Stimulated activated naive CD4-positive, alpha-beta T cell (primary cell): Measurements from ENCODE around the gene TAGLN2.

Experiments
- DNase-seq, 6 experiments: peaks; one replicate each; lab custom pipeline; 2025; lab: John Stamatoyannopoulos, UW

TAGLN2 gene

DNA sequence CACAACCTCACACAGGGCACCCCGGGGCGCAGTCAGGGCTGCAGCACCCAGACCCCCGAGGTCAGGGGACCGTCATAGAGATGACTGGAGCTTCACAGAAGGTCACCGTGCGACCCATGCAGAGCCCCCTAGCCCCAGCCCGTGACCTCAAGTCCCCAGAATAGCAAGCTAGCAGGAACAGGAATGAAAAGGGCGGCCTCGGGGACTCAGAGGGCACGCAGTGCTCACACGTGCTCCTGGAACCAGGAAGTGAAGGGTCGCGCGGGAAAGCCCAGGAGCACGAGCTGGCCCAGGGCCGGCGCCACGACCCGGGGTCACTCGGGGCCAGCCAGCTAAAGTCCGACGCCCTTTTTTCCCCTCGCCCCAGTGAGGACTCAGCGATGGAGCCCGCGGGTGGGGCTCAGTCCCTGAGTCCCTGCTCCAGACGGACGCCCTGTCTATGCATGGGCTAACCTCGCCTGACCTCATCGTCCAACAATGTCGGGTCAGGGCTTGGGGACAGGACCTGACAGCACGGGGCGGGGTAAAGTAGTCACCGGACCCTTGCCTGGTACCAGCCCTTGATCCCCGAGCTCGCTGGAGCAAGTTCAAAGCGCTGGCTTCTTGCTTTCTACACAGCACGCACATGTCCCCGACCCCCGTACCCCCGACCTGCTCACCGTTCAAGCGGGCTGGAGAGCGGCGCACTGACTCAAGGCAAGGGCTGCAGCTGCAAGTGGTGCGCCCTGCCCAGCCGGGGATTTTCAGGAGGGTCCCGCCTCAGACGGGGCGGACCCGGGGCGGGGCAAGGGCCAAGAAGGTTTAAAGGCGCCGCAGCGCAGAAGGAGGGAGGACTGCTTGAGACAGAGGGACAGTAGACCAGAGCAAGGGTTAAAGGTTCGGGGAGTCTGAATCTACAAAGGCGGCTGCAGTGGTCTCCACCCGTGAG is at the start of gene TAGLN2:
TAGLN2 (minus strand) TSS at position 717 of the 928 bp plus-strand sequence. CDS start 4,998 bp downstream, outside the sequence.
- peak; percentile 75 to 89 (median 84) for DNase-seq

DNA sequence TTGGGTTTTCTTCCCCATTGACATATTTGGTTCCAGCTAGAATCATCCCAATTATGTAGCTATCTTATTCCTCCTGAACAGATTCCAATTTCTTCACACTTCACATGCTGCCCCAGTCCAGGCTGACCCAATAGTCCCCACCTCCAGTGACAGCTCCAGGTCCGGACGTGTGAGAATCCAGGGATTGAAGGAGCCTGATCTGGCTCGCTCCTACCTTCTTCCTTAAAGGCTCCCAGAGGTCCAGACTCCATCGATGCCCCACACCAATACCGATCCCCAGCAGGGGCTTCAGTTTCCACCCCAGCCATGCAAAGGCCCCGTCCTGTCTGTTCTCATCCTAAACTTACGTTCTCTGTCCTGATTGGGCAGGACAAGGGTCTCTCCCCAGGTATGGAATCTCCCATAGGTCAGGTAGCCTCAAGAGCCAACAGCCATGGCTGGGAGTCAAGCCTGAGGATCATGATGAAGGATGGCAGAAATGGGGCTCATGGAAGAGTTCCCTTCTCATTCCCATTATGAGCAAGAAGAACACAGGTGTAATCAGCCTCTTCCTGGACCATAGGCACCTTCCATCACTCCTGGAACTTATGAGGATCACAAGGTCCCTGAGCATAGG is 49.2 kb upstream of the TAGLN2 start:
- no peak for DNase-seq

DNA sequence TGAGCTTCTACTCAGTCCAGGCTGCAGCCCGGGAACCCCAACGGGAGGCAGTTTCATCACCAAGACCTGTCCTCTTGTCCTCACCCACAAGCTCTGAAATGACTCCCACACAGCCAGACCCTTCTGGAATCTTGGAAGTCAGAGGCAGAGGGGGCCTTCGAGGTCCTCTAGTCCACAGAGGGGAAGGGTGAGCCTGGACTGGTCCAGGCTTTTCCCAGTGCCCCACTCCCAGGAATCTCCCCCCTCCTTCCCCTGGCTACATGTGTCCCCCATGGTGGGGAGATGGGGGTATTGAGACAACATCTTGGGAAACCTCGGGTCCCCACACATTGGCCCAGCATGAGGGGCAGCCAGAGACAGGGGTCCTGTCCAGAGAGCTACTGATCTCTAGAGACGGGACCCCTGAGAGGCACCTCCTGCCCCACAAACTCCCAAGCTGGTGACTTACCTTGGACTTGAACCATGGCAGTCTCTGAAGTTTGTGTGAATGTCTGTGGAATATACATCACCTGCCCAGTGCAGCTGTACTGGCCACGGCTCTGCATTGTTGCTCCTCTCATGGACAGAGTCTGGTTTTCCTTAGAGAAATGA is 48.1 kb upstream of the TAGLN2 start:
- DNase-seq: no peak

DNA sequence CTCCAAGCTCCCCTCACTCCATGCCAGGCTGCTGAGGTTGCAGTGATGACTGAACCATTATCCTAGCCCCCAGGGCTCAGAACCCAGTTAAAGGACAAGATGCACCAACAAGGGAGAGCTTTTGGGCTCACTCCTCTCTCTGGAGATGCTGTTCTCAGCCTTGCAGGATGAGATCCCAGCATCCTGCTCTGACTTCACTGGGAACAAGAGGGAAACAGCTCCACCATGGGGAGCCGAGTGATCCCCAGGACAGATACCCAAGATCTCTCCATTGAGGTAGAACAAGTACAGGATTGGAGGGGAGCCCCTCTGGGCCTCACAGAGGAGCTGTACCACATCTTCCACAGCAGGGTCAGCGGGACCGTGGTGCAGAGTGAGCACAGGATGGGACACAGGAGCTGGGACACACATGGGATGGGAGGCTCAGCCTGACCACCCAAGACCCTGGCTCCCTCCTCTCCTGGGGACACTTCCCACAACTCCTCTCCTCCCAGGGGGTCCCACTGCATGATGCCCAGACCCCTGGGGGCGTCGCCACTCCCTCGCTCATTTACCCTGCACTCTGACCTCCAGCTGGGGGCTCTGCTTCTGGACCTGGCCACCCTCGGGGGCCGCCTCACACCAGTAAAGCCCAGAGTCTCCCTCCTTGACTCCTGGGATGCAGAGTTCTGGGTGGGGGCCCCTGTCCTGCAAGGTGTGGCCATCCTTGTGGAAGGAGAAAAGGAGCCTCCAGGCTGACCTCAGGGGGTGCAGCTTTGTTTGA is 47.3 kb upstream of the TAGLN2 start:
- DNase-seq: no peak

DNA sequence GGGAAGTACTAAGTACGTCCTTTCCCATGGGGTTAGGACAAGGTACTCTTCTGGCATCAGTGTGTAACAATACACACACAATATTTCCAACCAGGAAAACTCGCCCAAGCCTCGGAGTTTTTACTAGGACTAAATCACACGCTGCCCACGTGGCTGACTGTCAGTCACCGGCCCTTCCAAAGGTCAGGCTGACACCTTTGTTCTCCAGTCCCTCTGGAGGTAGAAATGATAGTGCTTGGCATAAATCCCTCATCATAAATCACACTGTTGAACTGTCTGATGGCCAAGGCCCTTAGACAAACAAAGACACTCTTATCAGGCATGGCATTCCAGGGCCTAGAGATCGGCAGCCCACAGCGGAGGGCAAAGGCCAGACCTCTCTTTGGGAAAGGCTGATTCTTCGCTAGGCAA is 45.6 kb upstream of the TAGLN2 start:
- DNase-seq: no peak

DNA sequence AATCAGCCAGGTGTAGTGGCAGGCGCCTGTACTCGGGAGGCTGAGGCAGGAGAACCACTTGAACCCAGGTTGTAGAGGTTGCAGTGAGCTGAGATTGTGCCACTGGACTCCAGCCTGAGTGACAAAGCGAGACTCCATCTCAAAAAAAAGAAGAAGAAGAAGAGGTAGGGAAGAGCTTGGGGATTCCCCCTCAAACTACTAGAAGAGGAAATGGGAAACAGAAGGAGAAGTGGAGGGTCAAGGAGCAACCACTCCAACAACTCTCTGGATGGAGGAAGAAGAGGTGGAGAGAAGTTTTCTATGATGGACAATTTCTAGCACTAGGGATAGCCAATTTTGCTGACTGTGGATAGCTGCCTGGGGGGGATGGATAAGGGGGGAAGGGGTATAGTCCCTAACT is 43.6 kb upstream of the TAGLN2 start:
- no peak for DNase-seq

DNA sequence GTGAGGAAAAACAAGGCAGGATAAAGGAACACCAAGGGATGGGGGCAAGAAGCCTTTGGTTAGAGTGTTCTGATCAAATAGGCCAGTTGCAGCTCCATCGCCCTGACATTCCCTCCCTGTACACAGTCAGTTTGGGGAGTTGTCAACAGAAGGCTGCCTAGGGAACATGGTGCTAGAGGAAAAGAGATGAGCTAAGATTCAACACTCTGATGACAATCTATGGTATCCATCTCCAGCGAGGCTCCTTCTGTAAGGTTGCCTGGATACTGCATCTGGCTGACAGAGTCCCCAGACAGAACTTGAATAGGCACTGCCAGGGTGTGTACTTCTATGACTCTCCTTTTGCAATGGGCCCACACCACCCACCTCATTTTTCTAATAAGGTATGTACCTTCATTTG is 40.0 kb upstream of the TAGLN2 start:
- DNase-seq: no peak

DNA sequence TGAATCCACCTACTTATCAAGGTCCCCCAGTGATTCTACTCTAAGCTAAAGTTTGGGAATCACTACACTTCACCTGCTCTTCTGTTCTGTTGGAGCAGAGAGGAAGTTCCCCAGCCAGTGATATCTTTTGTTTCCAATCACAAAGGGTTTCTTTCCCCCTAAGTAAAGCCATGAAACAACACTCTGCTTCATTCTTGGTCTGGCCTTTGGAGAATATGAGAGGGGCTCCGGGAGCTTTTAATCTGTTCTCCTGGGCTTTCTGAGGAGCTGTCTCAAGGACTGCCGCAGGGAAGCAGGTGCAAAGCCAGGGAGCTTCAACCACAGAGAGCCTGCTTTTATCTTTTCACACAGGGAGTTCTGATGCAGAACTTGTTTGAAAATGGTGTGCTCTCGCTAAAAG is 38.8 kb upstream of the TAGLN2 start:
- DNase-seq: no peak

DNA sequence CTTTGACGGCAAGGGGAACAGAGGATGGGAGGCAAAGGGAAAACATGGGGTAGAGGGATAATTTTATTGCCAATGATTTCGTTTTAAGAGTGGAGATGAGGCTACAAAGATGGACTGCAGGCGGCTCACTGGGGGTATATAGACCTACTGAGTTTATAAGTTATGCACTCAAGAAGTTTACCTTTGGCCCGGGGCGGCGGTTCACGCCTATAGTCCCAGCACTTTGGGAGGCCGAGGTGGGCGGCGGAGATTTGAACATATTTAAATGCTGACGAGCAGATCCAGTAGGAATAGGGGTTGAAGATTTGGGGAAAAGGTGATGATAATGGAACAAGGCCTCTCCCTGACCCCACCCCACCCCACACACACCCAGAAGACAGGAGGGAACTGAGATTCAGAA is 36.9 kb upstream of the TAGLN2 start:
- no peak for DNase-seq

DNA sequence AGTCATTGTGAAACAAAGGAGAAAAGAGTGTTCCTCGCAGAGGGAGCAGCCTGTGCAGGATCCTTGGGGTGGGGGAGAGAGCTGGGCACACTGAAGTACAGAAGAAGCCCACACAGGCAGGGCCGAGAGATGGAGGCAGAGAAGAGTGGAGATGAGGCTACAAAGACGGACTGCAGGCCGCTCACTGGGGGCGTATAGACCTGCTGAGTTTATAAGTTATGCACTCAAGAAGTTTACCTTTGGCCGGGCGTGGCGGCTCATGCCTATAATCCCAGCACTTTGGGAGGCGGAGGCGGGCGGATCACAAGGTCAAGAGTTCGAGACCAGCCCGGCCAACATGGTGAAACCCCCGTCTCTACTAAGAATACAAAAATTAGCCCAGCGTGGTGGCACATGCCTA is 36.3 kb upstream of the TAGLN2 start:
- DNase-seq: no peak

DNA sequence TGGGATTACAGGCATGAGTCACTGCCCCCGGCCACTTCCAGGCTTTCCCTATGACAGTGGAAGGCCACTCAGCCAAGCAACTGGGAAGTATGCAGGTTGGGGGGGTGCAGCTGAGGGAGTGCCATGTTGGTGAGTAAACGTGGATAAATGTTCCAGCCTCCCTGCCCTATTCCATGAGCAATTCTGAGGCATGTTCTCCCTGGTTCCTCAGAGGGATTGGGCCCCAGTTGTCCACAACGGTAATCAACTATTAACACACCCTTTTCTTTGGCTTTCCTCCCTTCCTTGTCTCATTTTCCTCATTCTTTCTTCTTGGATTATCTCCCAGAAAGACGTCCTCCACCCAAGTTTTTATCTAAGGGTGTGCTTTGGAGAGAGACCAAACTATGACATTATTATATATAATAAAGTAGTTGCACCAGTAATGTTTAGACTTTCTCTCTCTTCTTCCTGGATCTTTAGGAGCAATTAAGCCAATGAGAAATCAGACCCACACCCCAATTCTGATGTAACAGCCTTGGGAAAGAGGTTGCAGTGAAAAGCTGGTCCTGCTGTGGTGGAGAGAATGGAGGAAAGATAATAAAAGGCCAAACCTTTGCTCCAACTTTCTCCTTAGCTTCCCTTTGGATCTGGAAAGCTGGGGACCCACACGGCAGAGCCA is 35.5 kb upstream of the TAGLN2 start:
- no peak for DNase-seq

DNA sequence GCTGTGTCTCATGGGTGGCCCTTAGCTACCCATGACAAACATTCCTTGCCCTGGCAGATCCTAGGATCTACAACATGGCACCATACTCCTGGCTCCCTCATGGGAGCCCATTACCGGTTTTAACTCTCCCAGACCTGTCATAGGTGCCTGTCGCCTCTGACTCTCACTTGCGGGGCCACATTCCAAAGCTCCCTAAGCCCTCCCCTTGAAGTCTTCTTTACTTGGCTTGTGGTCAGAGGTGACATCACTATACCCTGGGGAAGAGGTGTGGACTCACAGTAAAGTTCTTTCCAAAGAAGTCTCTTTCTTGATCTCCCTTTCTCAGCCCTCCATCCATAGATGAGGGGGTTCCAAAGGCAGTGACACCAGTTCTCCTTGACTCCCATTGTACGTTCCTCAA is 34.1 kb upstream of the TAGLN2 start:
- no peak for DNase-seq

DNA sequence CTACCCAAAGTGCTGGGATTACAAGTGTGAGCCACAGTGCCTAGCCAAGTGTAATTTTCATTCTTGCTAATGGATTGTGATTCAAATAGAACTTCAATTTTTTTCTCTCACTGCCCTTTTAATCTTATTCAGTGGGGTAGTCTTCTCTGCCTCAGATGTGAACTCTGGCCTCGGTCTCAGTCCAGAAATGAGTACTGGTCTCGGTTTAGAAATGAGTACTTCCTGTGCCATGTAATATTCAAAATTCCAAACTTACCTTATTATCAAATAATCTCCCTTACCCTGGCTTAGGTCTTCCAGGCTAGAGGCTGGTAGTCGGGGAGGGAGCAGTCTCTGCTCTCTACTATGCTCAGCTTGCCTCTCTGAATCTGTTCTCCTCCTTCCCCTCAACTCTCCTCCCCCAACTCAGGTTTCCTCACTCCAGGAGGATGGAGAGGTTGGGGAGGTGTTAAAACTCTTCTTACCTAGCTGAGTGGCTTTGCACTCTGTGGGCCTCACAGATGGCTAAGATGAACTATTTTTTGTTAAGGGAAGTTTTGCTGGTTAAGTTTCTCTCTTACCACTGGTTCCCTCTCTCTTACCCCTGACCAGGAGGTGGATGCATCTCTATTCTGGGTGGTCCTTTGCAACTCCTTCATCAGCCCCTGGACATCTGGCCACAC is 33.5 kb upstream of the TAGLN2 start:
- DNase-seq: no peak

DNA sequence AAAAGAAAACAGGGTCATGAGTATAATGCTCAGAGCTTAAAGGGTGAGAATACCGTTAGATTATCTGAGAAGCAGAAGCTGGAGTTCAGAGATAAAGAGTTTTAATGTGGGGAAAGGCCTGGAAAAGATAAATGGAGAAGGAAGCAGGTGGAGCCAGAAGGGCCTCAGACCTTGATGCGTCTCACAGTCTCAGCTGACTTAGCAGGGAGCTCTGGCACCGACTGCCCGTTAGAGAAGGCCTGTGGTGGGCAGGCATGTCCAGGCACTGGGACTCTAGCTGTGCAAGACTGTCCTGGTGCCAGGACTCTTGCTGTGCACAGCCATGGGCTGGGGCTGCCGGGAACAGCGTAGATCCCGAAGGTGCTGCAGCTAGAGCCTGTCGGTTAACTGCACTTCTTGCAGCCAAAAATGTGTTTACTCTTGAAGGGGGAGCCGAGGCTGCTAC is 32.5 kb upstream of the TAGLN2 start:
- no peak for DNase-seq

DNA sequence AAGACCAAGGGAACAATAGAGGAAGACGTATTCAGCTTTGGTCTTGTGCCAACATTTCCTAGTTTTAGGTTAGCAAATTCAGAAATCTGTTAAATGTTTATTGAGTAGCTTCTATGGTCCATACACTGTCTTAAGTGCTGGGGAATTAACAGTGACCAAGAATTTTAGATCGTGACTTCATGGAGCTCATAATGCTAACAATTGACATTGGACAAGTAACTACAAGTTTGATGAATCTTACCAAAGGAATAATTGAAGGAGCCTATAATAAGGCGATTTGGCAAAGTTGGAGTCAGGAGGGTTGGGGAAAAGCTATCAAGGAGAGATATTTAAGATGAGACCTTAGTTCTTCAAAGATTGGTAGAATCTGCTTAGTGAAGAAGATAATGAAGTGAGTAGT is 30.1 kb upstream of the TAGLN2 start:
- no peak for DNase-seq

DNA sequence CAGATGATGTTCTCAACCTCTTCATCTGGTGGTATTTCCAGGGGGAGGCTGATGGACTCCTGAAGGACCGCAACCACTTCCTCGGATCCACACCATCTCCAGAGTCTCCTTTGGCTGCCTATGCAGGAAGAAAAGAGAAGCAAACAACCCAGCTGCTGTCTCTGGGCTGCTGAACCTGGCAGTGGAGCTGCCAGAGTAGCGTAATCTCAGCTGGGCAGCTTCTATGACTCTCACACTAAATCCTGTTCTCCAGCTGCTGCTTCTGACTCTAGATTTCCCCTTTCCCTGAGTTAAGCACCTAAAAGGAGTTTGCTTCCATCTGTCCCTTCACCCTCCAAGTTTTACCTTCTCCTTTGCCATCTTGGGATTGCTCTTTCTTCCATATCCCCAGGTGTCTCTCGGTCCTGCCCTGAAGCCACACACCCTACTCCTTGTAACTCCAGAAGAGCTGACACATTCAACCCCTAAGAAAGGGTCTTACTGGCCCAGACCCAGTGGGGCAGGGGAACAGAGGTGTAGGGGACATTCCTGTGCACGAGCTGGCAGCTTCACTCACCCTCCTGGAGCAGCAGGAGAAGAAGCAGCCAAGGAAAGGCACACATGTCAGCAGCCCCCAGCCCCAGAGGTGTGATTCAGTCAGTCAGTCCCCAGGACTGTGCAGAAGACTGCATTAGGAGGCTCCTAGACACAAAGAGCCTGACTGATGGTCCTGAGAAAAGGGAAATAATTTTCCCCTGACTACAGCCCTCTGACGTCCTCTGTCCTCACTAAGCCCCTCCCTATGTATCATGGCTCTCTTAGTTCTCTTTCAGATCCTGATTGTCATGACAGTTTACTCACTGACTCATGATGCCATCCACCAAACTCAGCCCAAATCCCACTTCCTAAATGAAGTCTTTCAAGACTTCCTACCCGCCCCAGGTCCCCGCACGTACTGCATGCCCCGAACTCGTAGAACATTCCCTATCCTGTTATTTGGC is 28.5 kb upstream of the TAGLN2 start, which contains the start of gene SLAMF9:
SLAMF9 (minus strand) TSS at position 702 of the 980 bp plus-strand sequence; CDS start at position 602, 100 bp downstream.
- DNase-seq: no peak

DNA sequence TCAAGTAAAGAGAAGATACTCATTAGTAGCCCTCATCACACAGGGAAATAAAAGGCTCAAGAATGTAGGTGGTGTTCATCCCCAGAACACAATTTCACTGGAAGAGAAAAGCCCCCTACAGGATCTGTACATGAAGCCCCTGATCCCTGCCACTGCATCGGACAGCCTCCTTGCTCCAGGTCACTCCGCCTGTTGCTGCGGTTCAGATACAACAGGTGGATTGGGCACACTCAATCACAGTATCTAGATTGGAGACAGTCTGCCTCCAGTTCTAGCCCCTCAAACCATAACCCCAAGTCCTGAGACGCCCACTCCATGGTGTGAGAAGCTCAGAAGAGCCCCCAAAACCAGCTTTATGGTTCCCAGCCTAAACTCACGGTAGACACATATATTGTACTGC is 27.6 kb upstream of the TAGLN2 start:
- DNase-seq: no peak

DNA sequence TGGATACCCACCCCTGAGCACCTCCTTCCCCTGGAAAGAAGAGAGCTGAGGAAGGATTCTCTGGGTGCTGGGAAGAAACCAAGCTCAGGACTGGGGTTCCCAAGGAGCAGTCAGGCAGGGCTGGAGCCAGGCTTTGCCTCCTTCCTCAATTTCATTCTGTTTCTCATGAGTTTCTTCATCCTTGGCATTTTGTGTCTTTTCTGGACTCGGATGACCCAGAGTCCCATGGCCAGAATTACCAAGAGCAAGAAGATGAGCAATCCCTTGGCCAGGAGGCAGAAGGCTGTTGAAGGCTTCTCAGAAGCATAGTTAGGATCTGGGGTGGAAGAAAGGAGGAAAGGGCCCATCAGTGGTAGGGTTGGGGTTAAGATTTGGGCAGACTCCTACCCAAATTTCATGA is 26.2 kb upstream of the TAGLN2 start:
- no peak for DNase-seq

DNA sequence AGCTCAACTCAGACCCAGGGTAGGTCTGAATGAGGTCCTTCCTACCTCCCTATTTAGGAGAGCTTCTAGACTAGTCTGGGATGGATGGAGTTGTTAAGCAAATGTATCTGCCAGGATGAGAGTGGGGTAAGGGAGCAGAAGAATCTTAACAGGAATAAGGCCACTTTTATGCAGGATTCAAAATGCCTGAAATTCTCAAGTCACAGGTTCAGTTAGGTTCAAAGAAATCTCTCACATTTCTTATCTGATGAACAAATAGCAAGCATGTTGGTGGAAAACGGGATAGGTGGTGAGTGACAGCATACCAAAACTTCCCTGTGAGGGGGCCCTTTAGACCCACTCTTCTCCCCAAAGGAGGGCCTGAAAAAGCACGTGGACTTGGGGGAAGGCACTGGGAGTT is 25.7 kb upstream of the TAGLN2 start:
- DNase-seq: no peak

DNA sequence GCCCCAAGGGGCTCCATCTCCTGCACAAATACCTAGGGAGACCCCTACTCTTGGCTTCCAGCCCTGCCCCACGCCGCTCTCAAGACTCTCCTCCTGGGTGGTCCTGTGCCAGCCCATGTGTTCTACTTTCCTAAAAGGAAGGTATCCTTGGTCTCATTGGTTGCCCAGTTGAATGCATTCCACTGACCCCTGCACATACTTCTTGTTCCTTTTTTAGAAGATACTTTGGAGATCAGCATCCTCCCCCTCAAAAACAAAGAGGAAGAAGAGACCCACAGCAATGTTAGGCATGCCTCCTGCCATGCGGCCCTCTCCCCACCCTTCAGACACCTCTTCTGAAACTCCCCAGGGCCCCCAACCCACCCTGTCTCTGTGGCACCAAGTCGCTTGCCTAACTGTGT is 24.7 kb upstream of the TAGLN2 start:
- DNase-seq: no peak
